T1000 (cell line): ENCODE data around the gene CPOX.
"Not testable (repeated sequence)": the region's sequence is repeated elsewhere in the genome, so short reads cannot be mapped to it uniquely, and the experiment has no call there.

Experiments
- DNase-seq: peaks from one replicate; lab custom pipeline; 2025; ENCODE audit warnings: mixed read lengths; lab: John Stamatoyannopoulos, UW

CPOX gene

DNA sequence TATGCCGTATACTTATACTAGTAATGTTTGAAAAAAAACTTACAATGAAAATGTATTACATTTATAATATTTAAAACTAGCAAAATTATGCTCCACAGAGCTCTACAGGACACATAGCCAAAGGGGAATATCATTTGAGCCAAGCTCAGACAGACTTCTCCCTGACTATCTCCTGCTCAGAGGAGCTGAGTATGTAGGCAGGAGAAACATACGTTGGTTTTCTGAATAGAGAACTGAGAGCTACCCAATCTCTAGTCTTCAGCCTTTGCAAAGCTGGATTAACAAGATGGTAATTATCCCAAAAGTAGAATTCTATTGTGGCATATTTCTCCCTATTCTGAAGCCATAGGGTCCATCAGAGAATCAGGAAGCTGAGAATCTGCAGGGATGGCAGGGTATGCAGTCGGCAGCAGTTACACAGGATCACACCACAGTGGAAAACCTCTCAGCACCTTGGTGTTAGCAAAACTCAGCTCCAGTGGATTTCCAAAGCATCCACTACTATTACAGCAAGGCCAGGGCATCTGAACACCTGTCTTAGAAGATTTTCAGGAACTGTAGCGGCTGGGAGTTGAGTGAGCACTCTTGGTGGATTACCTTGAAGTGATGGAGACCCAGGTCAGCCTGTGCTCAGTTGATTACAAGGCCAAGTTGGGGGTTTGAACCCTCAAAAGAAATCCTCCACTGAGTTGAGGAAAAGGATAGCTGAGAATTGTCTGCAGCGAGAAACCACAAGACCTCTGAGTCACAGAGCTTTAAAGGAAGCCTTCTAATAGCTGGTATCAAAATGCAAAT is 31.5 kb downstream of the CPOX start:
- DNase-seq: no peak

DNA sequence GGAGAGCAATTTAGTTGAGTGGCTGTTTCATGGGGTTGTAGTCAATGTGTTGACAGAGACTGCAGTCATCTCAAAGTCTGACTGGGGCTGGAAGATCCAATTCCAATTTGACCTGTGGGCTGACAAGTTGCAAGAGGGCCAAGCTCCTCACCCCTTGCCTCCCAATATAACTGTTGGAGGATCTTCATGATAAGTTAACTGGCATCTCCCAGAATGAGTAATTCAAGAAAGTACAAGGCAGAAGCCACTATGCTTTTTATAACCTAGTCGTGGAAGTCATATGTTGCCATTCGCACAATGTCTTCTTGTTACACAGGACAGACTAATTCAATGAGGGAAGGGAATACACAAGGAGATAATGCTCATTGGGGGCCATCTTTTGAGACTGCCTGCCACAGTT is 32.5 kb downstream of the CPOX start:
- no peak for DNase-seq

DNA sequence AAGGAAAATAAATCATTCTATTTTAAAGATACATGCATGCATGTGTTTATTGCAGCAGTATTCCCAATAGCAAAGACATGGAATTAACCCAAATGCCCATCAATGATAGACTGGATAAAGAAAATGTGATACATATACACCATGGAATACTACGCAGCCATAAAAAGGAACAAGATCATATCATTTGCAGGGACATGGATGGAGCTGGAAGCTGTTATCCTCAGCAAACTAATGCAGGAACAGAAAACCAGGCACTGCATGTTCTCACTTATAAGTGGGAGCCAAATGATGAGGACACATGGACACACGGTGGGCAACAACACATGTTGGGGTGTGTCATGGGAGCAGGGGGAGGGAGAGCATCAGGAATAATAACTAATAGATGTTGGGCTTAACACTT is 33.6 kb downstream of the CPOX start:
- not testable (repeated sequence) for DNase-seq

DNA sequence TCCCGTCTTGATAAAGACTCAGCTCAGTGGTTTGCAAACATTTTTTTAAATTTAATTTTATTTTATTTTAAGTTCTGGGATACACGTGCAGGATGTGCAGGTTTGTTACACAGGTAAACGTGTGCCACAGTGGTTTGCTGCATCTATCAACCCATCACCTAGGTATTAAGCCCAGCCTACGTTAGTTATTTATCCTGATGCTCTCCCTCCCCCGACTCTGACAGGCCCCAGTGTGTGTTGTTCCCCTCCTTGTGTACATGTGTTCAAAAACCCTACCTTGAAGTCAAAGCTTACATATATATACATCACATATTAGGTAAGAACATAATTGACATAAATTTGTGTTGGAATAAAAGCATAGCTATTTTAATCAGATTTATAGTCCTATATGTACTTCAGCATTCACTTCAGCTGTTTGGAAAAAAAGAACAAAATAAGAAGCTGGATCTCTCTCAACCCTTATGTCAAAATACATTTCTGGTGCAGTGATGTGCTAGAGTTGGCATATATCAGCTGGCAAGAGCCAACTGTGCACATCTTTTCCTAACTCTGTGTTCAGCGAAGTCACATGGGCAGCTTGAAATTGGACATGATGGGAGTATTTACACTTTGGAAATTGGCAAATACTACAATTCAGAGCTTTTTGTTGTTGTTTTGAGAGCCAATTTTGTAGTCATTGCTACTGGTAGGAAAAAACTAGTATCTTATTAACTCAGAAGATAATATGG is 35.1 kb downstream of the CPOX start:
- no peak for DNase-seq

DNA sequence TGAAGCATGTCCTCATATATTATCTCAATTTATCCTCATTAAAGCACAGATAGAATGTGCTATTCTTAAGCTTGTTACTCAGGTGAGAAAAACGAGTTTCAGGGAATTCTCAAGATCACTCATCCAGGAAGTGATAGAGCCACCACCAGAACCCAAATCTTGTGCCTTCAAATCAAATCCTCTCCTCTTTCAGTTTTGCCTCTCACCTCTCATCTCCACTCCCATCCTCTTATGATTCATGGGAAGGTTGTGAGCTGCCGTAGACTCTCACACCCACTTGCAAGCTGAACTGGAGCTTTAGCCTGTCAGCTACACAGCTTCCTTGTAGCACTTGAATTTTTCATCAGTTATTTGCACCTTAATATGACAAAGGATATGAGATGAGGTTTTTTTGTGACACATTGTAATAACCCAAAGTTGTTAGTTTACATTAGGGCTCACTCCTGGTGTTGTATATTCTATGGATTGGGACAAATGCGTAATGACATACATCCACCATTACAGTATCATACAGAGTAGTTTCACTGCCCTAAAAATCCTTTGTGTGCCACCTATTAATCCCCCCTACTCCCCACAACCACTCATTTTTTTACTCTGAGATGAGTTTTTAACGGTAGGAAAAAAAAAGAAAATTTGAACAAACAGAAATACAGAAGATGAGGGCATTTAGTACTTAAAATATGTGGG is 35.9 kb downstream of the CPOX start:
- DNase-seq: no peak

DNA sequence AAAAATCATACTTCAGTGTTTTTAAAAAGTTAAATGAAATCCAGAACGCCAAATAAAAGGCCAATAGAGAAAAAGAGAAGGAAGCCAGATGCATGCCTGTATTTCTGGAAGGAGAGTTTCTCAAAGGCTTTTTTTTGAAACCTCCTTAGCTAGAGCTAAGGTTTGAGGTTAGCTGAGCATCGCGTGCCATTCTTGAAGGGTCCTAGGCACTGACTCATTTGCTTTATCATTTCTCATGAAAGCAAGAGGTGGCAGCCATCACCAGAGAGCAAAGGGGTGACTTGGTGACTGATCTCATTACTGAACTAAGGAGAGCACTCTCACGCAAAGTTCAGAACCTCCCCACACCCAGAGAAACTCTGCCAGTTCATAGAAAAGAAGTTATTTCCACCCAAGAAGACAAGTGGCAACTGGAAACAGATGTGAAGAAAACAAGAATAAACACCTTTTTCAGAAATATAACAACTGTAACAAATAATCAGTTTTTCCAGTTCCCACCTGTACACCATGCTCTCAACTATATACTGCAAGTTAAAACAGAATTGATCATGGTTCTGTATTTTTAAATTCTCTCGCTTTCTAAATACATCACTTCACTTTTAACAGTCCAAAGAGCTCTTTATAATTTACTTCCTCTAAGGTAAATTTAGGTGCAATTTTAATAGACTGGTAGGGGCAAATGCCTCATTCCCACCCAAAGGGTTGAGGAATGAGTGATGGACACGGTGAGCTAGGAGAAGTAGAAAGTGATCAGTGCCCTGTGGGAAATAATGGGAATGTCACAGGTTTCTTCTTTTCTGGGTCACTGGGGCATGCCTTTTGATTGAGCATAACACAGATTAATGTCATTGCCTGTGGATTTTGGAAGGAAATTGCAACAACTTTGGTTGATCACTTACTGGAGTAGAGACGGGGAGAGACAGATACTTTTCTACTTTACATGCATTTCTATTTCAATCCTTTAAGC is 37.0 kb downstream of the CPOX start:
- DNase-seq: no peak

DNA sequence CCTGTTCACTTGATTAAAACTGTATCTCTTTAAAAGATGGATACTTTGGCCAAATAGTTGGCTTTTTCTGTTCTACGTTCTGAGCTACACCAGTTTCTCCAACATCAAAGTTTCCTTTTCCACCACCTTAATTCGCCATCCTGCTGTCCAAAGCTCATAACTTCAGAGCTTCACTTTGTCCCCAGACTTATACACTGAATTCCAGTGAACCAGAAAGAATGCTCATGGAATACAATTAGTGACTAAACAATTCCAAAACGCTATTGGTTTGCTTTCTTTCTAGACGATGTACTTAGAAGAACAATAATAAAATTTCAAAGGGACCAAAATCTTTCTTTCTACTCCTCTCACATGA is 38.4 kb downstream of the CPOX start:
- DNase-seq: no peak

DNA sequence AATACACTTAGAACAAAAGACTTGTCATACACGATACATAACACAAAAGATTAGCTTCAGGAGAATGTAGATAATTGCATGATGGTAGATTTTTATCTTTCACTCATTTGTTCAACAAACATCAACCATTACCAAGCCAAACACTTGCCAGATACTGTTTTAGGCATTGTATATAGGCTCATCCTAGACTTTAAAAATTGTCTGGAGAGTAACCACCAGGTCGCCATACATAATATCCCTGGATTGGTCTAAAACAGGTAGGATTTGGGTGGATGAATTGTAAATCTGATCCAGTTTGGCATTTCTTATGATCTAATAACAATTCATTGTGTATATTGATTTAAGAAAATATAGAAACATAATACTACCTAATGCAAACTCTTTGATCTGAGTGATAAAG is 38.8 kb downstream of the CPOX start:
- no peak for DNase-seq

DNA sequence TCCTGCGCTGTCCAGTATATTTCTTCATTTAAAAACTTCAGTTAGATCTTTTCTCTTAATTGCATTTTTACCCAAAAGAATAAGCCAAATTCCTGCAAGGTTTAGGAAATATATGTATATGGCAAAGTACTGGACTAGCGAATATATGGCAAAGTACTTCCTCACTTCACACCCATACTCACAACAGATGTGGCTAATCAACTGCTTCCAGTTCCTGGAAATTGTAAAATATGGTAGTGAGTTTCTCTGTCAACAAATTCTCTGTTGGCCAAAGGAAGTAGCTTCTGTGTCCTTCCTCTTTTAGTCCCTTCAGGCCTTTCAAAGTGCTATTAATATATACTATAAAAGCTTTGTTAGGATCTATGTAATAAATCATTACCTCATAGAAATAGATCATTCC is 39.7 kb downstream of the CPOX start:
- DNase-seq: no peak

DNA sequence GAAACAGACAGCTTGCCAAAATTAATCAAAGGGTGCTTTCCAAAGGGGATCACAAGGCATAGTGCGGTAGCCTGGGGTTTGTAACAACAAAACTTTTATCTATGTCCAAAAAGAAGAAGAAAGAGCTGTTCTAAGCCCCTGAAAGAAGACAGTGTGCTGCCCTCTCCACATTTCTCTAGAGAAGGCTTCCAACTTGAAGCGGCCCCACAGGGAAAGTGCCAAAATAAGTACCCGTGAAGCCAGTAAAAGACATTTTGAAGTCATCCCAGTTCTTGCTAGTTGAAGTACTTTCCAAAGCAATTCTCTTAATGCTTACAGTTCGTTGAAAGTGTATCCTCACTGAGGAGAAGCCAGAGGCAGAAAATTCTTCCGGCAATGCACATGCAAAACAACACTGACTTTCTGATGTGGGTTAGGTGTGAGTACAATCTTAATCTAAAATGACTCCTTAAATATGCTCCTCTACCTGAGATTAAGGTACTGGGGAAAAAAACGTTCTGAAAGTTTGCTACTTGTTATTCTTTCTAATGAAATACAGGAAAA is 40.3 kb downstream of the CPOX start:
- DNase-seq: no peak

DNA sequence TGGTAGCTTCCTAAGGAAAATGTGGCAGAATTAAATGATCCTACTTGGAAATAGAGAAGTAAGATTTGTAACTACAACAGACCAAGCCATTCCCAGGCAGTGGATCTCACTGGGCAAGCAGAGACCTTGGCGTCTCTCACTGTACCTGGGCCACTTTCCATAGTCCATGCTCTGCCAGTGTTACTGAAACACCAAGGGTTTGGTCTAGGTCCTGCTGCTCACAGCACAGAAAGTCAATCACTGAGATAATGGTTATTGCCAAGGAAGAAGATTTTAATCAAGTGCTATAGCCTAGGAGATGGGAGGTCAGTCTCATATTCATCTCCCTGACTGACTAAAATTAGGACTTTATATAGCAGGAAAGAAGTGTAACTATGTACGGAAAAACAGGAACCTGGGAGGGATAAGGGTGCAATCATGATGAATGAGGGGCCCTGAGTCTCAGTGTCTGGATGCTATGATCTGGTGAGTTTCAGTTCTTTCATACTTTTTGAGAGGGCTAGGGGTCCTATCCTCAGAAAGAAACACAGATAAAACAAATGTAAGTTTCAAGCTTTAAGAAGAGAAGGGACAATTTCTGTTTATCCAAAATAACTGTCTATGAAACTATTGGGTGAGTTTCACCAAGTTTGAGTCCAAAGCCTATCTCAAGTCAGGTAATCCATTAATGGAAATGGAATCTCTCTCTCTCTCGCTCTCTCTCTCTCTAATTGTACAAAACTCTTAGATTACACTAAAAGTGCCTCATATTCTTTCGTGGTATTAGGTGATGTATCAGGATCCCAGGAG is 41.0 kb downstream of the CPOX start:
- no peak for DNase-seq

DNA sequence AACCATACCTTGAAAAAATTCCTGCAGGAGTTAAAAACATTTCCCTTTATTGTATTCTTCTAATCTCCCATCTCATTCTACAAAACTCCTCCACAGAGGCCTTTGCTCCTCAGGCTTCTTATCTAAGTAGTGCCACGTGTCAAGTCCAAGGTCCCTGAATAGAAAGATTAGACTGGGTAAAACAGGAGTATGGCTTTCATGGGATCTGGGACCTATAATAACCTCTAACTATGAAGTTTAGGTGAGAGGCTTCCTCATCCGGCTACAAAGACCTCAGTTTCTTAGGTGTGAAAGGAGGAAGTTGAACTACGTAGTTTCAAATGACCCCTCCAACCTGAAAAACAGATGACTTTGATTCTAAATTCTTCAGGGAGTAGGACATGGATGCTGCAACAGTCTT is 41.7 kb downstream of the CPOX start:
- DNase-seq: no peak

DNA sequence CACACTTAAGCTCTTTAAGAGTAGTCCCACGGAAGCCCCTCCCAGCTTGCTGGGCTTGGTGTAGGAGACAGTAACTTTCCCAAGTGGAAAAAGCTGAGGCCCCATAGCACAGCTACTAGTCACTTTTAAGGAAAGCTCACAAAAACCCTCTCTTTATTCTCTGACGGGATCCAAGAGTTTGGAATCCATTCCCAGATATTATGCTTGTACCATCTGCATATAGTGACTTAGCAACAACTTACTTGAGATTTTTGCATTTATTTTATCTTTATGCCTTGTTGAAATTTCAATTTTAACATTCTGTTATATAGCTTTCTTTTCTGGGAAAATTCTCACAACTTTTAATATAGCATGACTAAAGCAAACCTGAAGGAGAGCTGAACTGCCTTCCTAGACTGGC is 42.2 kb downstream of the CPOX start:
- DNase-seq: no peak

DNA sequence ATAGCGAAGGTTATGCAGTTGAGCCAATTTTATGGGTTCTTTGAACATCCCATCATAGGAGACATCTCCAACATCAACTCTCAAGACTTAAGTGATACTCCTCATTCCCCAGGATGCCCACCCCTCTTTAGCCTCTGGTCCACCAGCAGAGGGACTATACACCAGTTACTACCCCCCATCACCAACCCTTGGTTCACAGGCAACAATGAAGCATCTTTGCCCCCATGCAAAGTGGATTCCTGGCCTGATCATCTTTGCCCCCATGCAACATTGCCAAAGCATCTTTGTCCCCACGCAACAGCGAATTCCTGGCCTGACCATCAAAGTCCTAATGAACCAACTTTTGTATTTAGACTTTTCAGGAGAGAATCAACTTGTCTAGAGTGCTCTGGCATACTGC is 42.6 kb downstream of the CPOX start:
- DNase-seq: no peak

DNA sequence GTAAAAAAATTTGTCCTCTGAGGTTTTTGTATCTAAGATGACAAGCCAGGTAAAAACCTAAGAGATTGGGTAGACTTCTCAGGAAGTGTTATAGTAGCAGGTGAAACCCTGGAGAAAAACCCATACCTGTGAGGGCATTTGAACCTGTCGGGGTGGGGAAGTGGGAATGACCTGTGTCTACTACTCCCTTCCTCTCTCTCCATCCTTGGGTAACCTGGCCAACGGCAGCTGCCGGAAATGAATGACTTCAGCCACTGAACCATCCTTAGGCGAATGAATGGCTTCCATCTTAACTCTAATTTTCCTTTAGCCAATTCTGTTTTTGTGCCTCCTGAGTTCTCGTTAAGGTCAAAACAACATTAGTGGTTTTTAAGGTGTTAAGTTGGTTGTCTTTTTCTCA is 44.9 kb downstream of the CPOX start:
- DNase-seq: no peak

DNA sequence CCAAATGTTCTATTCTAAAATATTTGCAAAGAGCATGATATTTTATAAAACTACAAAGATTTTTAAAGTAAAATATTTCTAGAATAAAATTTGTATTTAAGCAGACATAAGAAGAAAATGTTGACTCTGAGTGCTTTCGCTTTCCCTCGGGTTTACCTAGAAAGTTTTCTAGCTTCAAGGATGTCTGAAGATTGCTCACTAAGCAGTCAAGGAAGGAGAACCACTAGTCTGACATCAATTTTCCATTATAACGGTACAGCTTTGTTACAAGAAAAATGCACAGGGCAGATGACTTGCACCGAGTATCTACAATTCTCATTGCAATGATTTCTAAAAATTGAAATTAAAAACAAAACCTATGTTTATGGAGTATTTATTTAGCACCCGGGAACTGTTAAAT is 47.5 kb downstream of the CPOX start:
- no peak for DNase-seq

DNA sequence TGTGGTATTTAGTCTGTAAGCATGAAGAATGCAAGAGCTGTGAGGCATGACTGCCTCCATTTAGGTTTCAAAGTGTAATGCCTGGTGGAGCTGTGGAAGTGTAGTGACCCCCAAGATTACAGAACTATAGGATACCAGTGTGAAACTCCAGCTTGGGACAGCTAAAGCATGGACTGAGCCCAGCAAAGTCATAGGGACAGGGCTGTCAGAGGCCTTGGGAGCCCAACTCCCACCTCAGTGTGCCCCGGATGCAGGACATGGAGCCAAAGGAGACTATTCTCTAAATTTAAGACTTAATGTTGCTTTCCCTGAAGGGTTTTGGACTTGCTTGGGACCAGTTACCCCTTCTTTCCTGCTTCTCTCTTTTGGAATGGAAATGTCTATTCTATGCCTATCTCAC is 50.8 kb downstream of the CPOX start:
- DNase-seq: no peak

DNA sequence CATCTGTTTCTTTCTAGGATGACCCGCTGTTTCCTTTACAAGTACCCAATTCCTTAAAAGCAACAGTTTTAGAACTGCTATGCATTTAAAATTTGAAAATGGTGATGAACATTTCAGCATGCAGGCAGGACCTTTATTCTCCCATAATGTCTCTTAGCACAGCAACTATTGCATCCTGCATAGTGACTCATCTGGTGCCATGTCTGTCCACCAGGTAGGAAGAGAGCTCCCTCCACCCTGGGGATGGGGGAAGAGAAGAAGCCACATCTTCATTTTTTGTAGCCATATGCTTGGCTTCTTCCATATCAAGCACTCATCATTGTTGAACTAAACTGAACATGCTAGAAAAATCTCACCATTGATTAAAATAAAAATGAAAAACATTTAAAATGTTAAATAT is 51.7 kb downstream of the CPOX start:
- DNase-seq: no peak

DNA sequence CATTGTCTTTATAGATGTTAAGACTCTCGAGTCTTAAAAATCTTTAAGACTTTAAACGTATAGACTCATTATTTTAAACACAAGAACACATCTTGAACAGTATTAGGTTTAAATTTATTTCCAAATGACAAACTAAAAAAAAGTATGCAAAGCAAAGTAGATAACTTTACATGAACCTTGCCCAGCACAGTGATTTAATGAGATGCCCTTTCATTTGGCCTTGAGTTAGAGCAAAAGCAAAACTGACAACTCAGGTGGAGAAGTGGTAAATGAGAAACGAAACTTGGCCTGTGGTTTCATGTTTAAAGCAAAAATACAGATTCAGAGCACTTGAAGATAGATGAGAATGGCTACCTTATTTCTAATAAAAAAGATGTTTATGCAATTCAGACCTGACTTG is 53.1 kb downstream of the CPOX start:
- no peak for DNase-seq

DNA sequence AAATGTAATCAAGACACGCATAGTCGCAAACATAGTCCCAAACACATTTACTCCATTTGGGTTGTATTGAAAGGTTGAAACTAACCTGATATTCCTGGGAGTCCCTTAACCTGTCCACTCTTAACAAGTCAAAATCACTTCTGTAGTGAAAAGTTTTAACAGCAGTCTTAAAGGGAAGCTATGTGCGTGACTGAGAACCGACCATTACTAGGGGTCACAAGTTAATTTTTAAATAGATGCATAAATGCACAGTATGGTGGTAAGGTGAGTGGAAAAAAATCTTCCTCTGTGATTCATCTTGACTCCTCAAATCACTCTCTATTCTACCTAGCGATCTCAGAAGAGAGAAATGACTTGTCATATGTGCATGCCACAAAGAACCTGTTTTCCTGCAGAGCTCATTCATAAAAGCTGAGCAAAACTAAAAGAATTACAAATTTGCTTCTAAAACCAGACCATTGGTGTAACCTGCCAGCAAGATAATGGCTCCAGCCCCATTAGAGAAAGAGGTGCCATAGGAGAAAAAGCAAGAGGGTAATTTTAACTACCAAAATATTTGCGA is 56.9 kb downstream of the CPOX start:
- DNase-seq: no peak

DNA sequence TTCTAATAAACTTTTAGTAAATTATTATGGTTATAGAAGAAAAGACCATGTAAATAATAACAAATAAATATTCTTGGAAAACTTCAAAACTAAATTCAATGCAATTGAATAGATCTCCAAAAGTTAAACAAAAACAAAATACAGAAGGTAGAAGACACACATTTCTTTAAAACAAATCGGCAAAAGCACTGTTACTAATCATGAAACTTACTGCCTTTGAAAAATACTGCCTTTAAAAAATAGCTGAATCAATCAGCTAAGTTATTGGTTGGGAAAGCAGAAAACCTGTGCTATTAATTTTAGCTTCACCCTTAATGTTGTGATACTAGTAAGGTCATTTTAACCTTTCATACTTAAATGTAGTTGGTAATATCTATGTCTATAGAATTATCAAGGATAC is 58.7 kb downstream of the CPOX start:
- no peak for DNase-seq
